ENCODE results near the gene SHROOM3. TPM values are rescaled to one million over a fixed set of nuclear protein-coding genes. Genes with fewer than 3 reads are reported as not detected.
A peak's percentile ranks its signal among the peaks of the same experiment; 100 is the strongest.

The SHROOM3 gene
- total and polyA plus RNA-seq, 8 donors, result 6.1 to 212 (median 77.6) TPM

- TF ChIP-seq CTCF (IDR thresholded peaks at IDR 0.05) (no peak), EP300 (IDR thresholded peaks at IDR 0.05) (no peak), POLR2A (IDR thresholded peaks at IDR 0.05) (no peak), POLR2AphosphoS5 (IDR thresholded peaks at IDR 0.05) (no peak)
- WGBS, 5 donors, result 79 to 91% (median 82%) methylated on average over 6 of the region's 6 CpGs
- H3K4me3 ChIP-seq, result no peak overlapping the region
- no peak overlapping the region for H3K27ac ChIP-seq
- H3K4me1 ChIP-seq, result peaks cover 0 to 30% (median 23%) of the 10 kb centered on the region in 4 donors
- H3K9me3 ChIP-seq, result no peaks in the 10 kb centered on the region
- no peaks in the 10 kb centered on the region for H3K27me3 ChIP-seq
- DNase-seq, result no peak
- no peaks in the 10 kb centered on the region for H3K36me3 ChIP-seq
- intact Hi-C loops (cut with DNase I; ENCODE audit: low total_unique reads), result no loop called here
Observed at GRCh38 chr4:76545226-76545884, 110.3 kb downstream of the SHROOM3 start.

GRCh38 chr4:76546327-76546726 lies 111.3 kb downstream of the SHROOM3 start:
- Histone ChIP-seq H3K4me1 (peaks cover 0 to 30% (median 23%) of the 10 kb centered on the region in 4 donors), H3K9me3 (no peaks in the 10 kb centered on the region), H3K27ac (no peak overlapping the region), H3K4me3 (no peak overlapping the region), H3K36me3 (no peaks in the 10 kb centered on the region), H3K27me3 (no peaks in the 10 kb centered on the region)
- 42 to 70% (median 58%) methylated on average over 4 of the region's 4 CpGs for WGBS, 5 donors
- TF ChIP-seq CTCF (IDR thresholded peaks at IDR 0.05), result no peak
- no peak for DNase-seq
- intact Hi-C loops (cut with DNase I; ENCODE audit: low total_unique reads), result no loop called here

GRCh38 chr4:76546759-76547742 lies 112.0 kb downstream of the SHROOM3 start:
- DNase-seq, result peak; percentile 69 to 73
- Histone ChIP-seq H3K27ac (peak overlapping the region in 1 of 5 donors; percentile 36), H3K36me3 (no peaks in the 10 kb centered on the region), H3K9me3 (no peaks in the 10 kb centered on the region), H3K4me3 (no peak overlapping the region), H3K4me1 (peaks cover 0 to 30% (median 23%) of the 10 kb centered on the region in 4 donors), H3K27me3 (no peaks in the 10 kb centered on the region)
- 64 to 71% (median 67%) methylated on average over 14 of the region's 14 CpGs for WGBS, 5 donors
- no peak for TF ChIP-seq EP300 (IDR thresholded peaks at IDR 0.05)
- TF ChIP-seq CTCF (IDR thresholded peaks at IDR 0.05), result no peak
- TF ChIP-seq POLR2AphosphoS5 (IDR thresholded peaks at IDR 0.05), result no peak
- TF ChIP-seq POLR2A (IDR thresholded peaks at IDR 0.05), result no peak
- intact Hi-C loops (cut with DNase I; ENCODE audit: low total_unique reads), result no loop called here

GRCh38 chr4:76548704-76549103 lies 113.7 kb downstream of the SHROOM3 start:
- peak overlapping the region; percentile 32 to 56 (median 42) for H3K27ac ChIP-seq
- no peaks in the 10 kb centered on the region for H3K36me3 ChIP-seq
- peak in 2 of 3 donors; percentile 28 to 55 for TF ChIP-seq POLR2AphosphoS5 (IDR thresholded peaks at IDR 0.05)
- no peak for TF ChIP-seq POLR2A (IDR thresholded peaks at IDR 0.05)
- peak in 1 of 2 donors; percentile 58 for DNase-seq
- 26 to 55% (median 47%) methylated on average over 7 of the region's 7 CpGs for WGBS, 5 donors
- no peaks in the 10 kb centered on the region for H3K9me3 ChIP-seq
- peaks cover 0 to 30% (median 23%) of the 10 kb centered on the region in 4 donors for H3K4me1 ChIP-seq
- intact Hi-C loops (cut with DNase I; ENCODE audit: low total_unique reads), result no loop called here
- H3K27me3 ChIP-seq, result no peaks in the 10 kb centered on the region
- H3K4me3 ChIP-seq, result no peak overlapping the region

Data from stomach (tissue), 9 donors.